Ishikawa (cell line): ENCODE measurements around the gene SRP9.
A peak's percentile ranks its signal among the peaks of the same experiment; 100 is the strongest.

Experiments
- CEBPB ChIP-seq: IDR thresholded peaks from 2 replicates; pipeline ENCODE4 v1.6.1; 2012
- EP300 ChIP-seq: IDR thresholded peaks from 2 replicates; pipeline ENCODE4 v1.6.1; 2012; ENCODE audit warnings: borderline replicate concordance

DNA sequence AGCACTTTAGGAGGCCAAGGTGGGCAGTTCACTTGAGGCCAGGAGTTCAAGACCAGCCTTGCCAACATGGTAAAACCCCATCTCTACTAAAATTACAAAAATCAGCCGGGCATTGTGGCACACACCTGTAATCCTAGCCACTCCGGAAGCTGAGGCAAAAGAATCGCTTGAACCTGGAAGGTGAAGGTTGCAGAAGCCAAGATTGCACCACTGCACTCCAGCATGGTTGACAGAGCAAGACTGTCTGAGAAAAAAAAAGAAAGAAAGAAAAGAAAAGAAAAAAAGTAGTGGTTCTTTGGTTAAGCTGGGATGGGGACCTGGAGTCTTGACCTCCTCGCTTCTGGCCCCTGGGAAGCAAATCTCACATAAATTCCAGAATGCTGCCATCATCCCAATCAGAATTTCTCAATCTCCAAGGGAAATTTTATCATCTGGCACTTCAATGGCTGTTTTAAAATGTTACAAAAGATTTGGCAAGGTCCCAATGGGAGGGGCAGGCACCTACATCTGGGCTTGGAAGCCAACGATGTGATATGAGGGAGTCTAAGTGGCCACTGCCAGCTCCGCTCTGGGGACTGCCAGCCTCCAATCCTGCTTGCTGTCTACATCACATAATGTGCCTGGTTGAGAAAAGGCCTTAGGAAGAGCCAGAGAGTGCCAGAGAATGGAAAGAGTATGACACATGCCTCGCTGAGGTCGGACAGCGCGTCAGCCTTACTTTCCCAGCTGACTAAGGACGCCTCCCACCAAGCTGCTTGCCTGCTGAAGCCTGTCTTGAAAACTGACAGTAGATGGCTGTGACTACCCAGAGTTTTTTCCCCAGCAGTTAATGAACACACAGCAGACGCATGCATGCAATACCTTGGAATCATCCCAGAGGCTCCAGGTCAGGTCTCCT is 42.1 kb upstream of the SRP9 start:
- TF ChIP-seq CEBPB (peak; percentile 89), EP300 (peak; percentile 84)
